Measurements from ENCODE around the gene METTL9. TPM values are rescaled to one million over a fixed set of nuclear protein-coding genes. Genes with fewer than 3 reads are reported as not detected.
"Not testable (repeated sequence)": the region's sequence is repeated elsewhere in the genome, so short reads cannot be mapped to it uniquely, and the experiment has no call there.

Gene METTL9
- total and polyA plus RNA-seq, 4 donors, result 26.6 to 127 (median 78.1) TPM

GRCh38 chr16:21566891-21567414 is 32.4 kb upstream of the METTL9 start:
- ATAC-seq (ENCODE audit: insufficient read depth, low FRiP score), result no peak
- H3K9ac ChIP-seq (ENCODE audit: insufficient read depth in 1 of 2, low read length in 2 of 2), result no peak overlapping the region
- no peak overlapping the region for H3K27ac ChIP-seq (ENCODE audit: low read depth in 1 of 2, low read length in 1 of 2)
- H3K36me3 ChIP-seq (ENCODE audit: control insufficient read depth in 4 of 4, insufficient read depth in 4 of 4, low read length in 4 of 4), result no peaks in the 10 kb centered on the region
- no peak for TF ChIP-seq CTCF (IDR thresholded peaks at IDR 0.05; ENCODE audit: control extremely low read depth, extremely low read depth)
- no peaks in the 10 kb centered on the region for H3K4me1 ChIP-seq (ENCODE audit: control insufficient read depth in 5 of 5, insufficient read depth in 5 of 5, low read length in 5 of 5)
- no peak overlapping the region for H3K4me3 ChIP-seq
- DNase-seq, result no peak
- WGBS, 2 donors, result 86 to 89% methylated on average over 4 of the region's 4 CpGs
- H3K9me3 ChIP-seq (ENCODE audit: control insufficient read depth in 4 of 4, insufficient read depth in 3 of 4, low read length in 3 of 4), result no peaks in the 10 kb centered on the region
- no peaks in the 10 kb centered on the region for H3K27me3 ChIP-seq (ENCODE audit: control insufficient read depth in 3 of 3, insufficient read depth in 3 of 3, low read length in 2 of 3)

- 94 to 95% methylated on average over 4 of the region's 4 CpGs for WGBS, 2 donors
- not testable (repeated sequence) for ATAC-seq (ENCODE audit: insufficient read depth, low FRiP score)
These were observed 31.9 kb upstream of the METTL9 start for GRCh38 chr16:21567496-21567895.

DNA sequence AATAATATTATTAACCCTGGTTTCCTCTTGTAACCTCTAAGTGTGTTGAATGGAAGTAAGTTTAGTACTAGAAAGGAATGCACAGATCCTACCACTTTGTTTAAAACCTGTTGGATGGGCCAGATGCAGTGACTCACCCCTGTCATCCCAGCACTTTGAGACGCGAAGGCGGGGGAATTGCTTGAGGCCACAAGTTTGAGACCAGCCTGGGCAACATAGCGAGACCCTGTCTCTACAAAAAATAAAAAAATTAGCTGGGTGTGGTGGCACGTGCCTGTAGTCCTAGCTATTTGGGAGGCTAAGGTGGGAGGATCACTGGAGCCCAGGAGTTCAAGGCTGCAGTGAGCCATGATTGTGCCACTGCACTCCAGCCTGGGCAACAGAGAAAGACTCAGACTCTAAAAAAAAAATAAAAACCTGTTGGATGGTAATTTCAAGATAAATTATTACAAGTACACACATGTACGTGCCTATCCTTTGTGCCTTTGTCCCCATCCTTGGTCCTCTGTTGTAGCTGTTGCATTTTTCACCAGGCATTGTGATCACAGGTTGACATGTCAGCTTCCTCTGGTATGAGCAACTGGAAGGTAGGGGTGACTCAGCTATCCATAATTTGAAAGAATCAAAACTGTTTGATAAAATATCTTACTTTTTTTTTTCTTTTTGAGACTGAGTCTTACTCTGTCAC is 30.7 kb upstream of the METTL9 start:
- WGBS, 2 donors, result 91 to 95% methylated on average over 6 of the region's 6 CpGs
- TF ChIP-seq CTCF (IDR thresholded peaks at IDR 0.05; ENCODE audit: control extremely low read depth, extremely low read depth), result no peak
- DNase-seq, result no peak

More at GRCh38 chr16:21567496-21567895, 31.9 kb upstream of the METTL9 start:
- not testable (repeated sequence) for H3K9ac ChIP-seq (ENCODE audit: insufficient read depth in 1 of 2, low read length in 2 of 2); H3K9me3 ChIP-seq (ENCODE audit: control insufficient read depth in 4 of 4, insufficient read depth in 3 of 4, low read length in 3 of 4); H3K36me3 ChIP-seq (ENCODE audit: control insufficient read depth in 4 of 4, insufficient read depth in 4 of 4, low read length in 4 of 4); H3K4me1 ChIP-seq (ENCODE audit: control insufficient read depth in 5 of 5, insufficient read depth in 5 of 5, low read length in 5 of 5); DNase-seq; H3K27me3 ChIP-seq (ENCODE audit: control insufficient read depth in 3 of 3, insufficient read depth in 3 of 3, low read length in 2 of 3); H3K4me3 ChIP-seq; H3K27ac ChIP-seq (ENCODE audit: low read depth in 1 of 2, low read length in 1 of 2)

DNA sequence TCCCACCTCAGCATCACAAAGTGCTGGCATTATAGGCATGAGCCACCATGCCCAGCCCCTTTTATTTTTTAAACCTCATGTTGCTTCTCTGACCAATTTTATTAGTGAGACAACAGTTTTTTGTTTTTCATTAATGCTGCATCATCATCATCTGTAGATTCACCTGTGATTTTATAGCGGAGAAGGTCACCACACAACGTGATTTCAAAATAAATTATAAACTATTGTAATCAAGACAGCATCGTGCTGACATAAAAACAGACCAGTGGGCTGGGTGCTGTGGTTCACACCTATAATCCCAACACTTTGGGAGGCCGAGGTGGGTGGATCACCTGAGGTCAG is 28.7 kb upstream of the METTL9 start:
- WGBS, 2 donors, result 86 to 90% methylated on average over 4 of the region's 4 CpGs
- Histone ChIP-seq H3K36me3 (ENCODE audit: control insufficient read depth in 4 of 4, insufficient read depth in 4 of 4, low read length in 4 of 4) (no peaks in the 10 kb centered on the region), H3K9me3 (ENCODE audit: control insufficient read depth in 4 of 4, insufficient read depth in 3 of 4, low read length in 3 of 4) (no peaks in the 10 kb centered on the region), H3K27me3 (ENCODE audit: control insufficient read depth in 3 of 3, insufficient read depth in 3 of 3, low read length in 2 of 3) (no peaks in the 10 kb centered on the region), H3K27ac (ENCODE audit: low read depth in 1 of 2, low read length in 1 of 2) (no peak overlapping the region), H3K4me1 (ENCODE audit: control insufficient read depth in 5 of 5, insufficient read depth in 5 of 5, low read length in 5 of 5) (no peaks in the 10 kb centered on the region), H3K9ac (ENCODE audit: insufficient read depth in 1 of 2, low read length in 2 of 2) (no peak overlapping the region), H3K4me3 (no peak overlapping the region)
- ATAC-seq (ENCODE audit: insufficient read depth, low FRiP score) (no peak), DNase-seq (no peak)
- TF ChIP-seq CTCF (IDR thresholded peaks at IDR 0.05; ENCODE audit: control extremely low read depth, extremely low read depth), result no peak

More for the DNA sequence above, 30.7 kb upstream of the METTL9 start:
- no peaks in the 10 kb centered on the region for H3K4me1 ChIP-seq (ENCODE audit: control insufficient read depth in 5 of 5, insufficient read depth in 5 of 5, low read length in 5 of 5)
- H3K9me3 ChIP-seq (ENCODE audit: control insufficient read depth in 4 of 4, insufficient read depth in 3 of 4, low read length in 3 of 4), result no peaks in the 10 kb centered on the region
- no peak overlapping the region for H3K4me3 ChIP-seq
- no peak for ATAC-seq (ENCODE audit: insufficient read depth, low FRiP score)
- H3K27me3 ChIP-seq (ENCODE audit: control insufficient read depth in 3 of 3, insufficient read depth in 3 of 3, low read length in 2 of 3), result no peaks in the 10 kb centered on the region
- no peaks in the 10 kb centered on the region for H3K36me3 ChIP-seq (ENCODE audit: control insufficient read depth in 4 of 4, insufficient read depth in 4 of 4, low read length in 4 of 4)
- no peak overlapping the region for H3K9ac ChIP-seq (ENCODE audit: insufficient read depth in 1 of 2, low read length in 2 of 2)
- no peak overlapping the region for H3K27ac ChIP-seq (ENCODE audit: low read depth in 1 of 2, low read length in 1 of 2)

GRCh38 chr16:21573506-21573905 is 25.9 kb upstream of the METTL9 start:
- H3K4me3 ChIP-seq; ATAC-seq (ENCODE audit: insufficient read depth, low FRiP score); H3K27ac ChIP-seq (ENCODE audit: low read depth in 1 of 2, low read length in 1 of 2); H3K9ac ChIP-seq (ENCODE audit: insufficient read depth in 1 of 2, low read length in 2 of 2); H3K4me1 ChIP-seq (ENCODE audit: control insufficient read depth in 5 of 5, insufficient read depth in 5 of 5, low read length in 5 of 5); H3K36me3 ChIP-seq (ENCODE audit: control insufficient read depth in 4 of 4, insufficient read depth in 4 of 4, low read length in 4 of 4); DNase-seq; H3K9me3 ChIP-seq (ENCODE audit: control insufficient read depth in 4 of 4, insufficient read depth in 3 of 4, low read length in 3 of 4); H3K27me3 ChIP-seq (ENCODE audit: control insufficient read depth in 3 of 3, insufficient read depth in 3 of 3, low read length in 2 of 3): not testable (repeated sequence)
- WGBS, 2 donors, result 97 to 99% methylated on average over 9 of the region's 9 CpGs

All from lung (tissue), 12 donors.